LNCaP clone FGC (cell line): Measurements from ENCODE around the gene OPCML.
A peak's percentile ranks its signal among the peaks of the same experiment; 100 is the strongest.

ENCODE experiments used
- DNase-seq: peaks from one replicate; pipeline ENCODE4 v3.0.0-alpha.2; 2011; ENCODE audit warnings: low read depth
- H3K4me3 ChIP-seq: 2 replicates; pipeline ENCODE4 v1.5.1; 2011; ENCODE audit warnings: mild to moderate bottlenecking, low read depth, low read length, control low read depth
- TF ChIP-seq, protein P1 (sequence below): IDR thresholded peaks from 2 replicates; pipeline ENCODE4 v1.5.1; 2012; ENCODE audit warnings: mild to moderate bottlenecking; ENCODE audit not compliant: control insufficient read depth, insufficient read depth; ENCODE audit errors: extremely low read depth

The OPCML gene

DNA sequence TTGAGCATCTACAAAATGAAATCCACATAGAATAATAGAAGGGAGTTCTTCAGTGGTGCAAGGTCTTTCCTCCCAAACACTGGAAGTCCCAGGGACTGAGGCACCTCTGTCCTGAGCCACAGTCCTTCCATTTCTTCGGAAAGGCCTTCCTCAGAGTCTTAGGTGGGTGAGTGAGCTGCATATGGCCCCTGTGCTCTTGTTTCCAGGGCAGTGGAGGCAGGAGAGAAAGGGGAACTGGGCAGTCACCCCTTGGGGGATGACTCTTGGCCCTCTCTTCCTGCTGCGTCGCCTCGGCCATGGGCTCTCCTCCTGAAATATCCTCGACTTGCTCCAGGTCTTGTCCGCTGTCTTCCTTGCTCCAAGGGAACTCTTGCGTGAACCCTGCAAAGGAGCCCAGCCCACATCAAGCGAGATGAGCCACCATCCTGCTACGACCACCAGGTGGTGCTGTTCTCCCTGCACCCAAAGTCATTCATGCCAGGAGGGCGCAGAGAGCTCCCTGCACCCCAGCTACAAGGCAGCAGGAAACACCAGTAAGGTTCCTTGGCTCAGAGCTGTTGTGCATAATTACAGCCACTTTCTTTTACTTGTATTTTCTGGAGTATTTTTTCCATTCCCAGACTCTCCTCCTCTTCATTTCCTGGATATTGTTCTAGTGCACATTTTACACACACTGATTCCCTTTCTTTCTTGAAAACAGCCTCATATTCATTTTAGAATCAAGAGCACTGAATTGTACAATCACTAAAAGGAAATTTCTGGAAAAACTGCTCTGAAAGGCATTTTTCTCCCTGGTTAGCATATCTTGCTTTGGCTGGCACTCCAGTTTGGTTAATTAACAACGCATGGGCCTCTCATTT is 397.8 kb downstream of the OPCML start:
- H3K4me3 ChIP-seq = no peak overlapping the region
- peak; percentile 7 for DNase-seq
- TF ChIP-seq, protein P1, sequence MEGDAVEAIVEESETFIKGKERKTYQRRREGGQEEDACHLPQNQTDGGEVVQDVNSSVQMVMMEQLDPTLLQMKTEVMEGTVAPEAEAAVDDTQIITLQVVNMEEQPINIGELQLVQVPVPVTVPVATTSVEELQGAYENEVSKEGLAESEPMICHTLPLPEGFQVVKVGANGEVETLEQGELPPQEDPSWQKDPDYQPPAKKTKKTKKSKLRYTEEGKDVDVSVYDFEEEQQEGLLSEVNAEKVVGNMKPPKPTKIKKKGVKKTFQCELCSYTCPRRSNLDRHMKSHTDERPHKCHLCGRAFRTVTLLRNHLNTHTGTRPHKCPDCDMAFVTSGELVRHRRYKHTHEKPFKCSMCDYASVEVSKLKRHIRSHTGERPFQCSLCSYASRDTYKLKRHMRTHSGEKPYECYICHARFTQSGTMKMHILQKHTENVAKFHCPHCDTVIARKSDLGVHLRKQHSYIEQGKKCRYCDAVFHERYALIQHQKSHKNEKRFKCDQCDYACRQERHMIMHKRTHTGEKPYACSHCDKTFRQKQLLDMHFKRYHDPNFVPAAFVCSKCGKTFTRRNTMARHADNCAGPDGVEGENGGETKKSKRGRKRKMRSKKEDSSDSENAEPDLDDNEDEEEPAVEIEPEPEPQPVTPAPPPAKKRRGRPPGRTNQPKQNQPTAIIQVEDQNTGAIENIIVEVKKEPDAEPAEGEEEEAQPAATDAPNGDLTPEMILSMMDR = peak; percentile 93

DNA sequence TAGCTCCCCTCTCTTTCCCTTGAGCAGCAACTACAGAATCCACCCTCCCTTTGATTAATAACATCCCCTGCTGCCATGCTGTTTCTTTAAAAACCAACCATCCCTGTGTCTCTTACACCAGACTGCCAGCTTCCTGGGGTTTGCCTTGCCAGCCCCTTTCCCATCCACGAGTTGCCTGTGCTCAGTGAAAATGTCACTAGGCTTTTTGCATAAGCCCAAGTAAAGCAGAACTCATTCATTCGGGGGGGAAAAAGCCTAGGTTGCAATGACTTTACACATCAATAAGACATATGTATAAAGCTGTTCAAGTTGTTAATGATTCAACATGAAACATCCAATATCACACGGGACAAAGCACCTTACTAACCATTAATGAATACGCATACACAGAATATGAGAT is 398.7 kb downstream of the OPCML start:
- no peak overlapping the region for H3K4me3 ChIP-seq
- TF ChIP-seq, protein P1 = no peak
- DNase-seq = no peak

DNA sequence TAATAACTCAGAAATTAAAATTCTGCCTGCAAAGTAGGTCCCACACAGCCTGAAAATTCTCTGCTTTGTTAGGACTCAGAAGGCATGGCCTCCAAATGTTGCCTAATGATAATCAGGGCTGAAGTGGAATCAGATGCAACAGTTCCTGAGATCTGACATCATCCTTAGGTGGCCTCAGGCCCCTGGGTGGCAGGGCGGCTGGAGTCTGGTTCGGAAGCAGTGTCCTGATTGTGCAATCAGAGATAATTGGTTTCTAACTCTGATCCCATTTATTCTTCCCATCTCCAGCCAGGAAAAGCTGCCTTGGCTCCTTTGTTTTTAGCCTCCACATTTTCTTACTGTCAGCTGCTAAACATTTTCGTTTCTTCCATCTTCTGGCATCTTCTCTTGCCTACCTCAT is 399.3 kb downstream of the OPCML start:
- TF ChIP-seq, protein P1 = no peak

DNA sequence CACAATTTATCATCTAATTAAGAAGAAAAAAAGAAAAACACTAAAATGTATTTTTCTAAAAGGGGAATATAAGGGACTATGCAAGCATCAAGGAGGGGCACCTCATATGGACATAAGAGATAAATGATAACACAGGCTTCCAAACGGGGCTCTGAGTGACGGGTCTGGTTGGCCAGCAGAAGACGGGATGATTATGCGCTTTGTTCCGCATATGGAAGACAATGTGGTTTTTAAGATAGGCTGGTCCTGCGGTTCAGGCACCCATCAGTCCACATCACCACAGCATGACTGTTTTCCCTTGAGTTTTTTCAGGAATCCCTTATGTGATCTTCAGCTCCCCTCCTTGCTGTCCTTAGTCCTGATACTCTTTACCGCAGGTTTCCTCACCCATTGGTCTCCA is 404.6 kb downstream of the OPCML start:
- DNase-seq = no peak
- TF ChIP-seq, protein P1 = no peak
- no peak overlapping the region for H3K4me3 ChIP-seq

More for the DNA sequence above, 399.3 kb downstream of the OPCML start:
- no peak overlapping the region for H3K4me3 ChIP-seq
- no peak for DNase-seq

DNA sequence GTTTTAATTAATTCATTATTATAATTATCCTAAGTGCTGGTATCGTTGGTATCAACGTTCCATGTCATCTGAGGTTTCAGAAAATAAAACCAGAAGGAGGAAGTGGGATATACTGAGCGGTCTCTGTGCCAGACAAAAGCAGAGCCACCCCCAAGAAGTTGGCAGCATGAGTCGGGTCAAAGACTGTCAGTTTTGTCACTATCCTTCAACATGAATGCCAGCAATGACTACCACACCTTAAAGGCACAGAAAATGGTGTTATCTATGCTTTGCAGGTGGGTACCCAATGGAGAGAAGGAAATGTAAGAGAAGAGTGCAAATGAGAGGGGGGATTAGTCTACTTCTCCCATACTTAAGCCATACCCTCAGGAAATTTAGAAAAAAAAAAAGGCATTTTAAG is 408.5 kb downstream of the OPCML start:
- no peak for DNase-seq
- H3K4me3 ChIP-seq = no peak overlapping the region
- TF ChIP-seq, protein P1 = no peak

DNA sequence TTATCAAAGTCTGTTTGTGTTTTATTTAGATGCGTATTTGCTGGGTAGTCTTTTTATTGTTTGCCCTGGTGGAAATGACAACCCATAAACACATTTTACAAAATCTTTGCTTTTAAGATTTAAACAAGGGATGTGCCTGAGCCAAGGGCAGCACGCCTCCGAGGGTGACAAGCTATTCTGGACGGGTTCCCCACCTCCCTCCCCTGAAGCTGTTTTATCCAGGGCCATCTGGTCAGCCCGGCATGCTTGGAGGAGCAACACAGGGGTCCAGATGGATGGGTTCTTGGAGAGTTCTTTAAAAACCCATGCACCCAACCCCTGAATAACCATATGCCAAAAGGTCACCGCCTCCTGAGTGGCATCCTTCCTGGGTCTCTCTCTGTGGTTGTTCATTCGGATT is 408.9 kb downstream of the OPCML start:
- no peak for DNase-seq
- TF ChIP-seq, protein P1 = no peak

DNA sequence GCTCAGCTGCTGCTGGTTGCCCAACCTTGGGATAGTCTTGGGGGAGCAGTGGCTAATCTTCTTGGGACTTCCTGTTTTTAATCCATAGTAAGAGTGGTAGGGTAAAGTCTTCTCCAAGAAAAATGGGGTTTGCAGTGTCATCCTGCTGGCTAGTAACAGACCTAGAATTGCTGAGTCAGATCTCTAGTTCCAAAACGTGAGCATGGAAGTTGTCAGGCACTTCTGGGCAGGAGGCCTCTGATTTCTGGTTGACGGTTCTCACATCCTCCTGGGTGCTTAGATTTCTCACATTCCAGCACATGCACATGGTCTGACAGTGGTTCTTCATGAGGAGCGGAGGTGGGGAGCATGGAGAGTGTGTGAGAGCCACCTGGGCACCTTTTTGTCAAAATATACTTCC is 410.0 kb downstream of the OPCML start:
- H3K4me3 ChIP-seq = no peak overlapping the region
- no peak for DNase-seq
- TF ChIP-seq, protein P1 = no peak

More for the DNA sequence above, 408.9 kb downstream of the OPCML start:
- H3K4me3 ChIP-seq = no peak overlapping the region
